ENCODE measurements around the gene UQCR10. TPM values are rescaled to one million over a fixed set of nuclear protein-coding genes. Genes with fewer than 3 reads are reported as not detected.

Gene UQCR10
- total and polyA plus RNA-seq, 8 donors, result 2.0 to 307 (median 96.9) TPM

GRCh38 chr22:29769723-29770321 lies 2.7 kb downstream of the UQCR10 start:
- intact Hi-C loops (cut with DNase I; ENCODE audit: low total_unique reads), result no loop called here
- no peak for DNase-seq
- H3K36me3 ChIP-seq, result peaks cover 12 to 33% (median 26%) of the 10 kb centered on the region in 4 donors
- 88 to 95% (median 92%) methylated on average over 2 of the region's 2 CpGs for WGBS, 5 donors
- no peak for TF ChIP-seq POLR2A (IDR thresholded peaks at IDR 0.05)
- TF ChIP-seq, protein P1, sequence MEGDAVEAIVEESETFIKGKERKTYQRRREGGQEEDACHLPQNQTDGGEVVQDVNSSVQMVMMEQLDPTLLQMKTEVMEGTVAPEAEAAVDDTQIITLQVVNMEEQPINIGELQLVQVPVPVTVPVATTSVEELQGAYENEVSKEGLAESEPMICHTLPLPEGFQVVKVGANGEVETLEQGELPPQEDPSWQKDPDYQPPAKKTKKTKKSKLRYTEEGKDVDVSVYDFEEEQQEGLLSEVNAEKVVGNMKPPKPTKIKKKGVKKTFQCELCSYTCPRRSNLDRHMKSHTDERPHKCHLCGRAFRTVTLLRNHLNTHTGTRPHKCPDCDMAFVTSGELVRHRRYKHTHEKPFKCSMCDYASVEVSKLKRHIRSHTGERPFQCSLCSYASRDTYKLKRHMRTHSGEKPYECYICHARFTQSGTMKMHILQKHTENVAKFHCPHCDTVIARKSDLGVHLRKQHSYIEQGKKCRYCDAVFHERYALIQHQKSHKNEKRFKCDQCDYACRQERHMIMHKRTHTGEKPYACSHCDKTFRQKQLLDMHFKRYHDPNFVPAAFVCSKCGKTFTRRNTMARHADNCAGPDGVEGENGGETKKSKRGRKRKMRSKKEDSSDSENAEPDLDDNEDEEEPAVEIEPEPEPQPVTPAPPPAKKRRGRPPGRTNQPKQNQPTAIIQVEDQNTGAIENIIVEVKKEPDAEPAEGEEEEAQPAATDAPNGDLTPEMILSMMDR (IDR thresholded peaks at IDR 0.05), result no peak
- TF ChIP-seq POLR2AphosphoS5 (IDR thresholded peaks at IDR 0.05), result no peak
- TF ChIP-seq EP300 (IDR thresholded peaks at IDR 0.05), result no peak
- peaks cover 19 to 37% (median 33%) of the 10 kb centered on the region in 4 donors for H3K4me1 ChIP-seq
- no peak overlapping the region for H3K27ac ChIP-seq
- H3K9me3 ChIP-seq, result no peaks in the 10 kb centered on the region
- H3K4me3 ChIP-seq, result no peak overlapping the region
- H3K27me3 ChIP-seq, result no peaks in the 10 kb centered on the region

- 45 to 49% (median 48%) methylated on average over 5 of the region's 5 CpGs for WGBS, 5 donors
- H3K9me3 ChIP-seq, result no peaks in the 10 kb centered on the region
- H3K4me3 ChIP-seq, result no peak overlapping the region
- H3K36me3 ChIP-seq, result peaks cover 12 to 33% (median 26%) of the 10 kb centered on the region in 4 donors
- peak overlapping the region in 1 of 5 donors; percentile 41 for H3K27ac ChIP-seq
- TF ChIP-seq POLR2A (IDR thresholded peaks at IDR 0.05), result no peak
- TF ChIP-seq, protein P1 (IDR thresholded peaks at IDR 0.05), result peak in 3 of 7 experiments; percentile 16 to 27 (median 26)
- no peak for TF ChIP-seq EP300 (IDR thresholded peaks at IDR 0.05)
- H3K27me3 ChIP-seq, result no peaks in the 10 kb centered on the region
- peak; percentile 39 to 61 for DNase-seq
- H3K4me1 ChIP-seq, result peaks cover 11 to 21% (median 16%) of the 10 kb centered on the region in 4 donors
- intact Hi-C loops (cut with DNase I; ENCODE audit: low total_unique reads), result no loop called here
These were observed 5.0 kb downstream of the UQCR10 start for GRCh38 chr22:29772170-29772641.

GRCh38 chr22:29773233-29773632 lies 6.1 kb downstream of the UQCR10 start:
- TF ChIP-seq POLR2A (IDR thresholded peaks at IDR 0.05) (no peak), EP300 (IDR thresholded peaks at IDR 0.05) (no peak), POLR2AphosphoS5 (IDR thresholded peaks at IDR 0.05) (no peak)
- TF ChIP-seq, protein P1 (IDR thresholded peaks at IDR 0.05), result no peak
- Histone ChIP-seq H3K27me3 (no peaks in the 10 kb centered on the region), H3K4me1 (peaks cover 7 to 18% (median 11%) of the 10 kb centered on the region in 4 donors), H3K36me3 (peaks cover 12 to 33% (median 26%) of the 10 kb centered on the region in 4 donors), H3K4me3 (no peak overlapping the region), H3K9me3 (no peaks in the 10 kb centered on the region), H3K27ac (peak overlapping the region in 2 of 5 donors; percentile 41 to 62)
- intact Hi-C loops (cut with DNase I; ENCODE audit: low total_unique reads), result no loop called here
- DNase-seq, result peak in 1 of 2 donors; percentile 53
- WGBS, 5 donors, result 49 to 72% (median 62%) methylated on average over 2 of the region's 2 CpGs

- Histone ChIP-seq H3K9me3 (no peaks in the 10 kb centered on the region), H3K4me1 (peaks cover 32 to 68% (median 51%) of the 10 kb centered on the region in 4 donors), H3K36me3 (no peaks in the 10 kb centered on the region), H3K4me3 (no peak overlapping the region), H3K27ac (peak overlapping the region in 3 of 5 donors; percentile 77 to 87 (median 80)), H3K27me3 (no peaks in the 10 kb centered on the region)
- intact Hi-C loops (cut with DNase I; ENCODE audit: low total_unique reads), result no loop called here
- DNase-seq, result no peak
- WGBS, 5 donors, result 92 to 100% (median 92%) methylated on average over 5 of the region's 5 CpGs
- TF ChIP-seq, protein P1 (IDR thresholded peaks at IDR 0.05), result no peak
- TF ChIP-seq EP300 (IDR thresholded peaks at IDR 0.05) (no peak), POLR2AphosphoS5 (IDR thresholded peaks at IDR 0.05) (no peak), POLR2A (IDR thresholded peaks at IDR 0.05) (no peak)
These were observed 13.1 kb downstream of the UQCR10 start for GRCh38 chr22:29780220-29780619.

All from stomach (tissue), 9 donors.